Measurements from ENCODE around the gene HS3ST2.

- TF ChIP-seq CTCF (IDR thresholded peaks at IDR 0.05; ENCODE audit: poor library complexity) (no peak), EZH2phosphoT487 (IDR thresholded peaks at IDR 0.05; ENCODE audit: low read depth, severe bottlenecking, unreplicated experiment) (no peak), EZH2 (IDR thresholded peaks at IDR 0.05; ENCODE audit: borderline replicate concordance) (no peak)
Observed at GRCh38 chr16:22797551-22797950, 16.4 kb upstream of the HS3ST2 start.

All from hepatocyte (in vitro differentiated cells).